IPS-18c (cell line): ENCODE data around the gene CFAP410.

Experiments used
- H3K4me3 ChIP-seq: 2 replicates; pipeline ENCODE4 v1.7.0; 2013; ENCODE audit warnings: low read depth, mild to moderate bottlenecking, low read length, moderate library complexity; ENCODE audit not compliant: insufficient read depth
- H3K9me3 ChIP-seq: one replicate; pipeline ENCODE4 v1.6.1; 2013; ENCODE audit warnings: mild to moderate bottlenecking, low read length, moderate library complexity; ENCODE audit not compliant: control insufficient read depth, insufficient read depth

The CFAP410 gene

GRCh38 chr21:44326716-44327602 is 12.2 kb downstream of the CFAP410 start:
- H3K9me3 ChIP-seq, result no peaks in the 10 kb centered on the region
- no peak overlapping the region for H3K4me3 ChIP-seq

GRCh38 chr21:44326272-44326647 is 12.9 kb downstream of the CFAP410 start:
- H3K9me3 ChIP-seq, result no peaks in the 10 kb centered on the region
- no peak overlapping the region for H3K4me3 ChIP-seq

GRCh38 chr21:44325386-44326271 is 13.6 kb downstream of the CFAP410 start:
- Histone ChIP-seq H3K4me3 (no peak overlapping the region), H3K9me3 (no peaks in the 10 kb centered on the region)

DNA sequence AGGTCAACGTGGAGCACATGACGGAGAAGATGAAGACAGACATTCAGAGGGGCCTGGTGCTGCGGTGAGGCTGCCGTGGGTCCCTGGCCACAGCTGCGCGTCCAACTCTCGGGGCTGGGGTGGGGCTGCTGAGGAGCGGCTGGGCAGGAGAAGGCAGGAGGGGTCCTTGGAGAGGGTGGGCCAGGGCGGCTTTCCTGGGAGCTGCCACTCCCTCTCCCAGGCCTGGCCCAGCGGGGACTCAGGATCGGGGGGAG is 14.4 kb downstream of the CFAP410 start:
- Histone ChIP-seq H3K9me3 (no peaks in the 10 kb centered on the region), H3K4me3 (no peak overlapping the region)

GRCh38 chr21:44324106-44324853 is 14.9 kb downstream of the CFAP410 start:
- H3K9me3 ChIP-seq, result no peaks in the 10 kb centered on the region
- no peak overlapping the region for H3K4me3 ChIP-seq

- no peak overlapping the region for H3K4me3 ChIP-seq
Observed at GRCh38 chr21:44323591-44323990, 15.6 kb downstream of the CFAP410 start.

GRCh38 chr21:44322621-44323325 is 16.4 kb downstream of the CFAP410 start:
- Histone ChIP-seq H3K9me3 (no peaks in the 10 kb centered on the region), H3K4me3 (no peak overlapping the region)

More at GRCh38 chr21:44323591-44323990, 15.6 kb downstream of the CFAP410 start:
- H3K9me3 ChIP-seq, result no peaks in the 10 kb centered on the region

GRCh38 chr21:44321846-44322450 is 17.2 kb downstream of the CFAP410 start:
- no peaks in the 10 kb centered on the region for H3K9me3 ChIP-seq
- H3K4me3 ChIP-seq, result no peak overlapping the region

DNA sequence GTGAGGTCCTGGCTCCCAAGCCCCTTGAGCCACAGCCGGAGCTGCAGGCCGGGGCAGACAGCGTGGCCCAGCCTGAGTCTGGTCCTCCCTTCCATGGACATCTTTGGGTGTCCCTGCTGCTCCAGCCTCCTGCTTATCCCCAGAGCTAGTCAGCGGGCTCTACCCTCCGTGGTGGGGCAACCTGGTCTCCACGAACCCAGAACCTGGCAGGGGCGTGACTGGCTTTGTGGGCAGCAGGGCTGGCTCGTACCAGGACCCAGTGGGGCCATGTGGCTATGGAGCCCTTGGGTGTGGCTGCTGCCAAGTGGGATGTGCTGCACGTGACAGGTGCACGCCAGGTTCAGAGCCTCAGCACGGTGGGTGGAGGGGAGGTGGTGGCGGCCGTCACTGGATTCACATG is 18.3 kb downstream of the CFAP410 start:
- H3K4me3 ChIP-seq, result no peak overlapping the region
- H3K9me3 ChIP-seq, result no peaks in the 10 kb centered on the region

DNA sequence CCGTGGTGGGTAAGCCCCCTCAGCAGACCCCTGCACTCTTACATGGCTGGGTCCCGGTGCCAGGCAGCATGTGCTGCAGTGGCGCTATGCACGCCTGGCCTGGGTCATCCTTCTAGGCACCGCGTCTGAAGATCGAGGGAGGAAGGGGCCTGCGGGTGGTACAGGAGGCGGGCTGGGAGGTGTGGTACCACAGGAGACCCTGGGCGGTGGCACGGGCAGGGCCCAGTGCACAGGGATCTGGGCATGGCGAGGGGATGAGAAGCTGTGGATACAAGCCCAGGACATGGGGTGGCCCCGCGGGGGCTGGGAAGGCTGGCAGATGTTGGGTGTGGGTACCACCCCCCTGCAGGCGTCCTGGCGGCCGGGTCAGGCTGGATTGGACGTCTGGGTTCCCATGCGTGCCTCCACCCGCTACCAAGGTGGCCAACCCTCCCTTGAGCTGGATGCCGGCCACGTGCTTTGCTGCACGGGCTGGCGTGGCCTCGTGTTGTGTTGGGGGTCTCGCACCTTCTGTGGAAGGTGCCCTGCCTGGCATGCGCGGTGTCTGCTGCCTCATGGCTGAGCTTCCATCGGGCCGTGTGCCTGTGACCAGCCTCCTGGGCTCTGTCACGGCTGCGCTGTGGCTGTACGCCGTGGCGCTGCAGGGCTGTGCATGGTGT is 19.7 kb downstream of the CFAP410 start:
- Histone ChIP-seq H3K9me3 (no peaks in the 10 kb centered on the region), H3K4me3 (no peak overlapping the region)

GRCh38 chr21:44318489-44319285 is 20.5 kb downstream of the CFAP410 start:
- no peaks in the 10 kb centered on the region for H3K9me3 ChIP-seq
- H3K4me3 ChIP-seq, result no peak overlapping the region

DNA sequence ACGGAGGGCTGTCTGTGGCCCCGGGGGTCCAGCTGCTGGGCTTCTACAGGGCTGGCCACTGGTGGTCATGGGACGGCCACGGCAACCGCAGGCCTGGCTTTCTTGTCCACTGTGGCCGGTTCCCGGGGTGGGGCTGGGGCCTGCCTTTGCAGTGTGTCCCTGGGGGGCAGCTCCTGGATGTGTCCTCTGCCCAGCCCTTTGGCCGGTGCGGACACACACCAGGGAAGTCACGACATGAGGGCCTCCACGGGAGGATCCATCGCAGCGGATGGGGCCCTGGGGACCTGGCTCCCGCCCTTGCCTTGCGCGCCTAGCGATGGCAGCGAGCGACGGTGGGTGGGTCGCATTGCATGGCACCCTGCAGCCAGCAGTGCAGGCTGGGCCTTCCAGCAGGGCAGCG is 21.3 kb downstream of the CFAP410 start:
- no peaks in the 10 kb centered on the region for H3K9me3 ChIP-seq
- H3K4me3 ChIP-seq, result no peak overlapping the region

DNA sequence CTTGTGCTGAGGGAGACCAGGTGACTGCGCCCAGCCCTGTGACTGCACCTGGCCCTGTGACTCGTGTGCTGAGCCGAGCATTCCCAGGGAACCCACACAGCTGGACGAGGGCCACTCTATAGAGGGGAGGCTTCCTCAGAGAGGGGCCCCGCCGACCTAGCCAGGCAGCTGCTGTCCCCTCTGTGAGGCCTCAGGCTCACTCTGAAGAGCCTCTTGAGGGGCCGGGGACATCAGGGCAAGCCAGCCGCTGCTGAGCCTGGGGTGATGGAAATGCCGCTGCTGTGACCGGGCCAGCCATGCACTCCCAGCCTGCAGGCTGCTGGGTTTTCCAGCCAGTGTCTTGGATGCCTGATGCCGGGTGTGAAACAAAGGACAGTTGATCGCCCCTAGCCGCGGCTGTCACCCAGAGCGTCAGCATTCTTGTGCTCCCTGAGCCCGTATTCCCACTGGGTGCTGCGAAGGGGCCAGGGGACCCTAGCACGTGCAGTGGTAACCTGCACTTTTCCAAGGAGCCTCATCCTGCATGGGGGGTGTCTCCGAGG is 21.9 kb downstream of the CFAP410 start:
- H3K9me3 ChIP-seq, result no peaks in the 10 kb centered on the region

GRCh38 chr21:44316277-44316900 is 22.8 kb downstream of the CFAP410 start:
- Histone ChIP-seq H3K4me3 (no peak overlapping the region), H3K9me3 (no peaks in the 10 kb centered on the region)

More for the DNA sequence above, 21.9 kb downstream of the CFAP410 start:
- no peak overlapping the region for H3K4me3 ChIP-seq

GRCh38 chr21:44315691-44316203 is 23.4 kb downstream of the CFAP410 start:
- H3K9me3 ChIP-seq, result no peaks in the 10 kb centered on the region
- H3K4me3 ChIP-seq, result no peak overlapping the region
